ENCODE measurements around the gene TXNL4A.

The TXNL4A gene

GRCh38 chr18:79938196-79938595, 50.2 kb downstream of the TXNL4A start:
- Histone ChIP-seq H3K9ac (no peak overlapping the region), H3K4me2 (no peak overlapping the region), H4K20me1 (peaks cover 100% of the 10 kb centered on the region), H3K4me3 (no peak overlapping the region), H3K36me3 (peaks cover 99% of the 10 kb centered on the region), H3K4me1 (peaks cover 23% of the 10 kb centered on the region), H3K27ac (no peak overlapping the region), H3K9me3 (peaks cover 31% of the 10 kb centered on the region), H3K27me3 (no peaks in the 10 kb centered on the region)
- TF ChIP-seq Cebpa-rat (IDR thresholded peaks at IDR 0.05) = no peak

DNA sequence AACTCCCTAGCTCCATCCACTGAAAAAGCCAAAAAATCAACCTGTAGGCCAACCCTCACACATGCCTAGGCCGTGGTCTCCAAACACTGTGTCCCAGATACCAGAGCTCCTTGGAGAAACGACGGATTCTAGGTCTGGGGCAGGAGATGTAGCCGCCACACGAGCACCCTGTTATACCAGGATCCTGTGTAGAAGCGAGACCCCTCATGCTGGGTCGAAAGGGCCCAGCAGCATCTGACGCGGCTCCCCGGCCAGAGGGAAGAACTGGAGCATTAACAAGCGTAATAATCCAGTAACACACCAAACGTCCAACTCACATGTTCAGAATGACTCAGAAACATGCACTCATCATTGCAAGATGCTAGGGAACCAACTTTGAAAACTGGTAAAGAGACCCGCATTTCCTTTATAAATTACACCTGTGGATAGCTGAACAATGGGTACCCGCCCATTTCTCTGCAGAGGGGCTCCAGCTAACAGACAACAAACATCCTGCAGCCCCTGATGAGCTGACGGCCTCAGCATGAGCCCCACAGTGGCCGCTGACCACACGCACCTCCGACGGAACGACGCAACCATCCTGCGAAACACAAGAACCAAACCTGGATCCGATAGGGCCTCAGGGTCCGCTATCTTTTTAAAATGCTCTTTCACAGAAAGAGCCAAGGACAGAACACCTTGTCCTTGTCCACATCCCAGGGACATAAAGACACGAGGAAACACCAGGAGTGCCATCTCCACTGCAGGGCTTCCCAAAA, 51.1 kb downstream of the TXNL4A start:
- Histone ChIP-seq H4K20me1 (peaks cover 97% of the 10 kb centered on the region), H3K4me3 (no peak overlapping the region), H3K4me2 (no peak overlapping the region), H3K9me3 (peaks cover 40% of the 10 kb centered on the region), H3K27me3 (no peaks in the 10 kb centered on the region), H3K4me1 (peaks cover 23% of the 10 kb centered on the region), H3K27ac (no peak overlapping the region), H3K9ac (no peak overlapping the region), H3K36me3 (peaks cover 96% of the 10 kb centered on the region)
- TF ChIP-seq Cebpa-rat (IDR thresholded peaks at IDR 0.05) = no peak

DNA sequence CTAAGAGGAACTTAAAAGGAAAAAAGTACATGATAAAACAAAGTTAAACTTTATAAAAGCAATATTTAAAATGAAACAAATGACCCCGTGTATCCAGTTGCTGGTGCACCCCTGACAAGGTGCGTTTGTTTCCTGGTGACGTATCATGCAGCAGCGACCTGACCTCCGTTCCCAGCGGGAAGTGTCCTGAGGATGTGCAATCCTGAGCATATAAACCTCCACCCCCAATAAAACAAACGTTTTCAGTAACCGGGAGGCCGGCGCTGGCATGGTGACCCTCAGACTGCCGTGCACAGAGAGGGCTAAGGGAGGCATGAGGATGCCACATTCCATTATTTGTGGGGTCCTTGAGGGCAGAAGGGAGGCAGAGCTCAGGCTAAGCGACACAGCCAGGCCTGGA, 51.7 kb downstream of the TXNL4A start:
- no peak overlapping the region for H3K4me3 ChIP-seq
- no peaks in the 10 kb centered on the region for H3K27me3 ChIP-seq
- no peak for TF ChIP-seq Cebpa-rat (IDR thresholded peaks at IDR 0.05)
- peaks cover 95% of the 10 kb centered on the region for H3K36me3 ChIP-seq
- H3K9me3 ChIP-seq = peaks cover 46% of the 10 kb centered on the region
- no peak overlapping the region for H3K27ac ChIP-seq
- no peak overlapping the region for H3K9ac ChIP-seq
- H3K4me2 ChIP-seq = no peak overlapping the region
- peaks cover 94% of the 10 kb centered on the region for H4K20me1 ChIP-seq
- peaks cover 23% of the 10 kb centered on the region for H3K4me1 ChIP-seq

DNA sequence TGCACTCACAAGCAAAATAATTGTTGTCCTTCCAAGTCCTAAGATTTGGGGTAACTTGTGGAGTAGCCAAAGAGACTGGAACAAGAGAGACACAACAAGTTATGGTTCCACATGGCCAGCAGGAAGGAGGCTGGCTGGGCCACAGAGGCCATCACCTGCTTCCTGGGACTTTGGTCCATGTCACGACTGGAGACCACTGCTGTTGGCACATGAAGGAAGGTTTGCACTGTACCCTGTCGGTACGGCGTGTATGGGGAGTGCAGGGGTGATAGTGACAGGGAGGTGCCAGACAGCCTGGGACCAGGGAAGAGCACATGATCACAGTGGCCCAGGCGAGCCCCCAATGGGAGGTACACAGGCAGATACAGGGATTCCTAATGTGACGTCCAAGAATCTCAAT, 52.4 kb downstream of the TXNL4A start:
- Histone ChIP-seq H3K4me3 (no peak overlapping the region), H3K27ac (no peak overlapping the region), H3K4me2 (no peak overlapping the region)

GRCh38 chr18:79935499-79935898, 52.9 kb downstream of the TXNL4A start:
- no peak overlapping the region for H3K9ac ChIP-seq
- H3K4me3 ChIP-seq = no peak overlapping the region
- H3K4me1 ChIP-seq = peaks cover 23% of the 10 kb centered on the region
- TF ChIP-seq Cebpa-rat (IDR thresholded peaks at IDR 0.05) = no peak
- peaks cover 88% of the 10 kb centered on the region for H4K20me1 ChIP-seq
- H3K27ac ChIP-seq = no peak overlapping the region
- no peak overlapping the region for H3K4me2 ChIP-seq
- no peaks in the 10 kb centered on the region for H3K27me3 ChIP-seq
- peaks cover 94% of the 10 kb centered on the region for H3K36me3 ChIP-seq
- peaks cover 55% of the 10 kb centered on the region for H3K9me3 ChIP-seq

More for the DNA sequence above, 52.4 kb downstream of the TXNL4A start:
- H4K20me1 ChIP-seq = peaks cover 92% of the 10 kb centered on the region
- H3K27me3 ChIP-seq = no peaks in the 10 kb centered on the region
- H3K36me3 ChIP-seq = peaks cover 95% of the 10 kb centered on the region
- peaks cover 54% of the 10 kb centered on the region for H3K9me3 ChIP-seq
- peaks cover 23% of the 10 kb centered on the region for H3K4me1 ChIP-seq
- TF ChIP-seq Cebpa-rat (IDR thresholded peaks at IDR 0.05) = no peak
- no peak overlapping the region for H3K9ac ChIP-seq

GRCh38 chr18:79935098-79935480, 53.3 kb downstream of the TXNL4A start:
- no peak overlapping the region for H3K4me2 ChIP-seq
- H3K9ac ChIP-seq = no peak overlapping the region
- H3K4me3 ChIP-seq = no peak overlapping the region
- peaks cover 94% of the 10 kb centered on the region for H3K36me3 ChIP-seq
- peaks cover 88% of the 10 kb centered on the region for H4K20me1 ChIP-seq
- no peak overlapping the region for H3K27ac ChIP-seq
- H3K27me3 ChIP-seq = no peaks in the 10 kb centered on the region
- peaks cover 23% of the 10 kb centered on the region for H3K4me1 ChIP-seq
- TF ChIP-seq Cebpa-rat (IDR thresholded peaks at IDR 0.05) = no peak
- H3K9me3 ChIP-seq = peaks cover 55% of the 10 kb centered on the region

GRCh38 chr18:79934311-79935097, 53.9 kb downstream of the TXNL4A start:
- TF ChIP-seq Cebpa-rat (IDR thresholded peaks at IDR 0.05) = no peak
- peak overlapping the region; percentile 52 for H3K4me2 ChIP-seq
- no peak overlapping the region for H3K9ac ChIP-seq
- no peak overlapping the region for H3K4me3 ChIP-seq
- no peaks in the 10 kb centered on the region for H3K27me3 ChIP-seq
- peaks cover 60% of the 10 kb centered on the region for H3K9me3 ChIP-seq
- no peak overlapping the region for H3K27ac ChIP-seq
- H3K4me1 ChIP-seq = peaks cover 23% of the 10 kb centered on the region
- peaks cover 94% of the 10 kb centered on the region for H3K36me3 ChIP-seq
- H4K20me1 ChIP-seq = peaks cover 85% of the 10 kb centered on the region

DNA sequence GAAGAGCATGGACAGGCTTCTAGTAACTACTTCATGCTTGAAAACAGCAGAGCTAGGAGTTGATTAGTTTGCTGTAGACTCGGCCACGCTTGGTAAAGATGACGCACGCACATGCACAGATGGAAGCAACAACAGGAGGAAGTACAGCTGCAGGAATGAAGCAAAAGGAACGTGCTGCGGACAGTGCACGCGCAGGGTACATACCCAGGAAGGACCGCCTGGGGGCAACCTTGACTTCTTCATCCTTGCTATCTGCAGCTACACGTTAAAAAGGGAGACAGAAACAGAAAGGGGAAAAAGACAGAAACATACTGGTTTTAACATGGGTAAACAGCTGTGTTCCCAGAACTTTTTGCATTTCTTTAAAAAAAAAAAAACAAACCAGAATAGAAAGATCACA, 54.6 kb downstream of the TXNL4A start:
- Histone ChIP-seq H3K9ac (no peak overlapping the region), H3K4me3 (no peak overlapping the region), H4K20me1 (peaks cover 85% of the 10 kb centered on the region), H3K27ac (no peak overlapping the region), H3K9me3 (peaks cover 66% of the 10 kb centered on the region), H3K36me3 (peaks cover 94% of the 10 kb centered on the region), H3K4me1 (peaks cover 23% of the 10 kb centered on the region), H3K4me2 (no peak overlapping the region), H3K27me3 (no peaks in the 10 kb centered on the region)
- no peak for TF ChIP-seq Cebpa-rat (IDR thresholded peaks at IDR 0.05)

GRCh38 chr18:79932907-79933306, 55.5 kb downstream of the TXNL4A start:
- Histone ChIP-seq H3K4me1 (peaks cover 23% of the 10 kb centered on the region), H3K36me3 (peaks cover 94% of the 10 kb centered on the region), H3K9me3 (peaks cover 61% of the 10 kb centered on the region), H3K27me3 (no peaks in the 10 kb centered on the region), H3K4me3 (no peak overlapping the region), H3K27ac (no peak overlapping the region), H4K20me1 (peaks cover 85% of the 10 kb centered on the region), H3K4me2 (no peak overlapping the region), H3K9ac (no peak overlapping the region)
- TF ChIP-seq Cebpa-rat (IDR thresholded peaks at IDR 0.05) = no peak

GRCh38 chr18:79931475-79931874, 56.9 kb downstream of the TXNL4A start:
- Histone ChIP-seq H3K9ac (no peak overlapping the region), H3K4me2 (no peak overlapping the region), H3K36me3 (peaks cover 94% of the 10 kb centered on the region), H3K27me3 (no peaks in the 10 kb centered on the region), H3K9me3 (peaks cover 49% of the 10 kb centered on the region), H3K4me1 (peaks cover 23% of the 10 kb centered on the region), H4K20me1 (peaks cover 85% of the 10 kb centered on the region), H3K4me3 (no peak overlapping the region), H3K27ac (no peak overlapping the region)
- TF ChIP-seq Cebpa-rat (IDR thresholded peaks at IDR 0.05) = no peak
